HCT116 (cell line): ENCODE results near the gene TOP2B. TPM values are rescaled to one million over a fixed set of nuclear protein-coding genes. Genes with fewer than 3 reads are reported as not detected.

Source experiments
- ATAC-seq: fragments of 200-7000 bp; cut with Tn5 transposase; 2 replicates; pipeline ENCODE4 v1.9.1; 2020; ENCODE audit warnings: mild to moderate bottlenecking, moderate library complexity
- BruUV-seq: library from RNA; stranded (reverse); fragments of 400-500 nt; replicated peaks from 2 replicates; lab custom pipeline; 2021; lab: Mats Ljungman, UMichigan
- CTCF ChIA-PET: fragments of 300-600 bp; sonication (Branson Sonifier 250); formaldehyde crosslinking; loops from one replicate; lab custom pipeline; 2021; ENCODE audit warnings: antibody characterized with exemption; lab: Charles Lee
- POLR2A ChIA-PET: fragments of 300-600, 350-600 bp; sonication (Branson Sonifier 250); formaldehyde crosslinking; loops from one replicate; lab custom pipeline; 2021; ENCODE audit warnings: antibody characterized with exemption; lab: Charles Lee
- RAD21 ChIA-PET, 2 experiments: fragments of 300-600 bp; sonication (Branson Sonifier 250); formaldehyde crosslinking; loops; one replicate each; lab custom pipeline; 2023; ENCODE audit warnings: low total read pairs in 2 of 2; ENCODE audit not compliant: uncharacterized antibody in 2 of 2, unreplicated experiment in 2 of 2, low non-redundant PET in 1 of 2; lab: Charles Lee
- DNase-seq: peaks from one replicate; pipeline ENCODE4 v3.0.0-alpha.2; 2010; ENCODE audit warnings: low read depth, low spot score
- H2AFZ ChIP-seq: fragments of 200-600 bp; shearing (Covaris generic), sonication (generic); 2 replicates; pipeline ENCODE4 v1.6.1; 2017; ENCODE audit warnings: low read depth, mixed run types, mixed read lengths, antibody characterized with exemption, low read length; ENCODE audit not compliant: poor library complexity, severe bottlenecking
- H3K27ac ChIP-seq: 2 replicates; pipeline ENCODE4 v1.5.1; 2012; ENCODE audit warnings: low read depth, low read length
- H3K27me3 ChIP-seq: fragments of 200-600 bp; sonication (generic); 2 replicates; pipeline ENCODE4 v1.6.1; 2016; ENCODE audit warnings: mixed run types, low read length, mixed read lengths; ENCODE audit not compliant: insufficient read depth
- H3K36me3 ChIP-seq, 2 experiments: fragments of 200-500 bp in 1 of 2; fragments of 200-600 bp in 1 of 2; sonication (Bioruptor generic) in 1 of 2; sonication (generic) in 1 of 2; 2 replicates each; pipeline versions ENCODE4 v1.5.1 to v1.6.1; 2014 to 2016; ENCODE audit warnings: low read length in 2 of 2, inconsistent platforms in 1 of 2, mixed read lengths in 1 of 2, mixed run types in 1 of 2; ENCODE audit not compliant: insufficient read depth in 2 of 2, control insufficient read depth in 1 of 2
- H3K4me1 ChIP-seq, 2 experiments: fragments of 200-600 bp in 1 of 2; sonication (generic) in 1 of 2; 2 replicates each; pipeline versions ENCODE4 v1.5.1 to v1.6.1; 2012 to 2017; ENCODE audit warnings: low read length in 2 of 2, inconsistent platforms in 1 of 2, mild to moderate bottlenecking in 1 of 2, mixed read lengths in 1 of 2, mixed run types in 1 of 2, moderate library complexity in 1 of 2; ENCODE audit not compliant: insufficient read depth in 2 of 2, control insufficient read depth in 1 of 2
- H3K4me2 ChIP-seq: fragments of 200-600 bp; sonication (generic); 2 replicates; pipeline ENCODE4 v1.6.1; 2017; ENCODE audit warnings: mixed run types, low read length, mixed read lengths
- H3K4me3 ChIP-seq, 2 experiments: fragments of 200-600 bp in 1 of 2; sonication (generic) in 1 of 2; replicated peaks in 1 of 2; 2 replicates each; pipeline ENCODE4 v1.5.1; 2011 to 2016; ENCODE audit warnings: low read length in 2 of 2, control low read depth in 1 of 2, low read depth in 1 of 2, mild to moderate bottlenecking in 1 of 2, mixed read lengths in 1 of 2, mixed run types in 1 of 2
- H3K79me2 ChIP-seq: fragments of 200-600 bp; sonication (generic); 2 replicates; pipeline ENCODE4 v1.6.1; 2017; ENCODE audit warnings: mild to moderate bottlenecking, mixed run types, low read length, moderate library complexity, mixed read lengths; ENCODE audit not compliant: insufficient read depth
- H3K9ac ChIP-seq: fragments of 200-600 bp; sonication (generic); 2 replicates; pipeline ENCODE4 v1.6.1; 2016; ENCODE audit warnings: low read length, mixed read lengths
- H3K9me2 ChIP-seq: fragments of 200-600 bp; sonication (generic), shearing (Covaris generic); 2 replicates; pipeline ENCODE4 v1.6.1; 2017; ENCODE audit warnings: mixed run types, mild to moderate bottlenecking, moderate library complexity; ENCODE audit not compliant: insufficient read depth
- H3K9me3 ChIP-seq, 2 experiments: fragments of 200-500 bp in 1 of 2; fragments of 200-600 bp in 1 of 2; sonication (Bioruptor generic) in 1 of 2; sonication (generic) in 1 of 2; 2 replicates each; pipeline ENCODE4 v1.6.1; 2014 to 2017; ENCODE audit warnings: low read length in 2 of 2, mixed read lengths in 2 of 2, inconsistent platforms in 1 of 2, low read depth in 1 of 2, mild to moderate bottlenecking in 1 of 2, mixed run types in 1 of 2, moderate library complexity in 1 of 2; ENCODE audit not compliant: control insufficient read depth in 1 of 2, insufficient read depth in 1 of 2
- H4K20me1 ChIP-seq: fragments of 200-600 bp; sonication (generic), shearing (Covaris generic); 2 replicates; pipeline ENCODE4 v1.6.1; 2017; ENCODE audit warnings: mixed run types, mild to moderate bottlenecking, moderate library complexity; ENCODE audit not compliant: insufficient read depth
- CBX3 ChIP-seq: IDR thresholded peaks from 2 replicates; pipeline ENCODE4 v1.6.1; 2012; ENCODE audit warnings: low read depth
- CEBPB ChIP-seq: IDR thresholded peaks from 2 replicates; pipeline ENCODE4 v1.6.1; 2012; ENCODE audit warnings: low read depth
- EGR1 ChIP-seq: IDR thresholded peaks from 2 replicates; pipeline ENCODE4 v1.6.1; 2012; ENCODE audit warnings: low read depth
- ELF1 ChIP-seq: IDR thresholded peaks from 2 replicates; pipeline ENCODE4 v1.6.1; 2012; ENCODE audit warnings: low read depth, borderline replicate concordance
- EZH2 ChIP-seq: fragments of 200-600 bp; sonication (generic); IDR thresholded peaks from 2 replicates; pipeline ENCODE4 v1.6.1; 2017; ENCODE audit warnings: antibody characterized with exemption, mixed run types
- EZH2phosphoT487 ChIP-seq: fragments of 200-600 bp; IDR thresholded peaks from 2 replicates; pipeline ENCODE4 v1.6.1; 2018; ENCODE audit warnings: antibody characterized with exemption, borderline replicate concordance
- JUND ChIP-seq: IDR thresholded peaks from 2 replicates; pipeline ENCODE4 v1.6.1; 2012
- POLR2A ChIP-seq: IDR thresholded peaks from 2 replicates; pipeline ENCODE4 v1.7.0; 2011; ENCODE audit warnings: borderline replicate concordance; ENCODE audit not compliant: insufficient read depth, insufficient read length; ENCODE audit errors: extremely low read depth
- RAD21 ChIP-seq: IDR thresholded peaks from 2 replicates; pipeline ENCODE4 v1.6.1; 2012; ENCODE audit warnings: low read depth, mild to moderate bottlenecking
- SIN3A ChIP-seq: IDR thresholded peaks from 2 replicates; pipeline ENCODE4 v1.6.1; 2012; ENCODE audit warnings: low read depth
- SP1 ChIP-seq: IDR thresholded peaks from 2 replicates; pipeline ENCODE4 v1.6.1; 2012; ENCODE audit warnings: low read depth
- SRF ChIP-seq: IDR thresholded peaks from 2 replicates; pipeline ENCODE4 v1.6.1; 2012; ENCODE audit warnings: low read depth
- TCF7L2 ChIP-seq: IDR thresholded peaks from 2 replicates; pipeline ENCODE4 v1.7.0; 2011; ENCODE audit warnings: borderline replicate concordance, inconsistent platforms; ENCODE audit not compliant: insufficient read depth, insufficient read length; ENCODE audit errors: extremely low read depth
- YY1 ChIP-seq: IDR thresholded peaks from 2 replicates; pipeline ENCODE4 v1.6.1; 2011; ENCODE audit warnings: low read length, low read depth, moderate library complexity, mild to moderate bottlenecking; ENCODE audit not compliant: insufficient replicate concordance; ENCODE audit errors: extremely low read depth
- ZBTB33 ChIP-seq: IDR thresholded peaks from 2 replicates; pipeline ENCODE4 v1.6.1; 2011; ENCODE audit warnings: mild to moderate bottlenecking, low read length, moderate library complexity; ENCODE audit not compliant: insufficient replicate concordance; ENCODE audit errors: extremely low read depth
- ZFX ChIP-seq: fragments of 450-650 bp; IDR thresholded peaks from 2 replicates; pipeline ENCODE4 v1.6.1; 2017
- intact Hi-C: fragments of 100-400 bp; cut with micrococcal nuclease; formaldehyde crosslinking; loops from 2 replicates; pipeline ENCODE4 v1.10.0; 2022
- total RNA-seq: library from RNA; stranded (reverse); gene quantifications from one replicate; pipeline ENCODE4 v1.2.1, GENCODE V29; 2021; ENCODE audit not compliant: unreplicated experiment
- TF ChIP-seq, protein P1 (sequence below), 3 experiments: fragments of 200-600 bp in 1 of 3; sonication (generic) in 1 of 3; IDR thresholded peaks in 2 of 3; conservative IDR thresholded peaks in 1 of 3; 2 replicates each; pipeline ENCODE4 v1.5.1; 2012 to 2017; ENCODE audit warnings: low read depth in 2 of 3, low read length in 2 of 3, antibody characterized with exemption in 1 of 3, borderline replicate concordance in 1 of 3, control low read depth in 1 of 3, mild to moderate bottlenecking in 1 of 3, mixed read lengths in 1 of 3, mixed run types in 1 of 3, moderate library complexity in 1 of 3; ENCODE audit not compliant: insufficient read depth in 1 of 3
- TF ChIP-seq, protein P2 (sequence below): IDR thresholded peaks from 2 replicates; pipeline ENCODE4 v1.6.1; 2012

TOP2B gene
- total RNA-seq, 1 experiment from 2014 or later: 101 TPM

GRCh38 chr3:25610779-25611178 is 53.9 kb downstream of the TOP2B start:
- peaks cover 9 to 45% of the 10 kb centered on the region in 2 experiments for H3K36me3 ChIP-seq
- H3K4me3 ChIP-seq: no peak overlapping the region
- H3K9me2 ChIP-seq: no peaks in the 10 kb centered on the region
- H3K27me3 ChIP-seq: no peaks in the 10 kb centered on the region
- H3K9me3 ChIP-seq: no peaks in the 10 kb centered on the region
- ChIA-PET CTCF (no interaction called here), POLR2A (no interaction called here), RAD21 (no interaction called here)
- H3K4me2 ChIP-seq: no peak overlapping the region
- no peaks in the 10 kb centered on the region for H3K4me1 ChIP-seq
- H3K9ac ChIP-seq: no peak overlapping the region
- TF ChIP-seq CBX3 (no peak), JUND (no peak), CEBPB (no peak), ELF1 (no peak), YY1 (no peak)
- ATAC-seq (no peak), DNase-seq (no peak)
- no peaks in the 10 kb centered on the region for H4K20me1 ChIP-seq
- no peaks in the 10 kb centered on the region for H3K79me2 ChIP-seq
- H3K27ac ChIP-seq: no peak overlapping the region
- no TSS peak for BruUV-seq
- intact Hi-C loops: no loop called here
- H2AFZ ChIP-seq: no peak overlapping the region

DNA sequence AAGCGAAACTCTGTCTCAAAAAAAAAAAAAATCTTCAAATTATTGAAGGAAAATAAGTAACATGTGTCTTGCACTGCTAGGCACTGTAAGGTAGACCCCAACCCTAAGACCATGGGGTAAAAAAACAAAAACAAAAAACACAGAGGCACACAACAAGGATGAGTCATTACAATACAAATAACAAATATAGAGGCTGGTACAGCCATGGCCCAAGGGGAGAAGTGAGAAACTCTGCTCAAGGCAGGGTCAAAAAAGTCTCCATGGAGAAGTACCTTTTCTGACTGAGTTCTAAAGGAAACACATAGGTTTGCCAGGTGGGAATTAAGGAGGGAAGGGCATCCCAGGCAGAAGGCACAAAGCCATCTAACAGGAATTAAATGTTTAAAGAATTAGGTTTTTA is 54.5 kb downstream of the TOP2B start:
- intact Hi-C loops: no loop called here
- no peak overlapping the region for H3K27ac ChIP-seq
- ChIA-PET RAD21 (no interaction called here), POLR2A (no interaction called here), CTCF (no interaction called here)
- ATAC-seq (no peak), DNase-seq (no peak)
- H3K9ac ChIP-seq: no peak overlapping the region
- no peaks in the 10 kb centered on the region for H3K9me3 ChIP-seq
- H3K4me3 ChIP-seq: no peak overlapping the region
- no peaks in the 10 kb centered on the region for H3K4me1 ChIP-seq
- no peaks in the 10 kb centered on the region for H4K20me1 ChIP-seq
- peaks cover 9 to 51% of the 10 kb centered on the region in 2 experiments for H3K36me3 ChIP-seq
- H3K9me2 ChIP-seq: no peaks in the 10 kb centered on the region
- H3K27me3 ChIP-seq: no peaks in the 10 kb centered on the region
- BruUV-seq: no TSS peak
- TF ChIP-seq EZH2 (no peak), ELF1 (no peak), EGR1 (no peak), POLR2A (no peak), SP1 (no peak), SRF (no peak), CEBPB (no peak), TCF7L2 (no peak), RAD21 (no peak), ZBTB33 (no peak), EZH2phosphoT487 (no peak), ZFX (no peak), SIN3A (no peak)
- TF ChIP-seq, protein P1, sequence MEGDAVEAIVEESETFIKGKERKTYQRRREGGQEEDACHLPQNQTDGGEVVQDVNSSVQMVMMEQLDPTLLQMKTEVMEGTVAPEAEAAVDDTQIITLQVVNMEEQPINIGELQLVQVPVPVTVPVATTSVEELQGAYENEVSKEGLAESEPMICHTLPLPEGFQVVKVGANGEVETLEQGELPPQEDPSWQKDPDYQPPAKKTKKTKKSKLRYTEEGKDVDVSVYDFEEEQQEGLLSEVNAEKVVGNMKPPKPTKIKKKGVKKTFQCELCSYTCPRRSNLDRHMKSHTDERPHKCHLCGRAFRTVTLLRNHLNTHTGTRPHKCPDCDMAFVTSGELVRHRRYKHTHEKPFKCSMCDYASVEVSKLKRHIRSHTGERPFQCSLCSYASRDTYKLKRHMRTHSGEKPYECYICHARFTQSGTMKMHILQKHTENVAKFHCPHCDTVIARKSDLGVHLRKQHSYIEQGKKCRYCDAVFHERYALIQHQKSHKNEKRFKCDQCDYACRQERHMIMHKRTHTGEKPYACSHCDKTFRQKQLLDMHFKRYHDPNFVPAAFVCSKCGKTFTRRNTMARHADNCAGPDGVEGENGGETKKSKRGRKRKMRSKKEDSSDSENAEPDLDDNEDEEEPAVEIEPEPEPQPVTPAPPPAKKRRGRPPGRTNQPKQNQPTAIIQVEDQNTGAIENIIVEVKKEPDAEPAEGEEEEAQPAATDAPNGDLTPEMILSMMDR (IDR thresholded peaks at IDR 0.05 in 2 of 3, conservative IDR thresholded peaks at IDR 0.05 in 1 of 3; ENCODE audit: borderline replicate concordance in 1 of 3, insufficient read depth in 1 of 3, low read depth in 2 of 3, low read length in 2 of 3): no peak
- TF ChIP-seq, protein P2, sequence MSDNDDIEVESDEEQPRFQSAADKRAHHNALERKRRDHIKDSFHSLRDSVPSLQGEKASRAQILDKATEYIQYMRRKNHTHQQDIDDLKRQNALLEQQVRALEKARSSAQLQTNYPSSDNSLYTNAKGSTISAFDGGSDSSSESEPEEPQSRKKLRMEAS: no peak
- H3K4me2 ChIP-seq: no peak overlapping the region
- H2AFZ ChIP-seq: no peak overlapping the region
- no peaks in the 10 kb centered on the region for H3K79me2 ChIP-seq
